ENCODE data around the gene STIM1.
"Not testable (repeated sequence)": the region's sequence is repeated elsewhere in the genome, so short reads cannot be mapped to it uniquely, and the experiment has no call there.

Gene STIM1

DNA sequence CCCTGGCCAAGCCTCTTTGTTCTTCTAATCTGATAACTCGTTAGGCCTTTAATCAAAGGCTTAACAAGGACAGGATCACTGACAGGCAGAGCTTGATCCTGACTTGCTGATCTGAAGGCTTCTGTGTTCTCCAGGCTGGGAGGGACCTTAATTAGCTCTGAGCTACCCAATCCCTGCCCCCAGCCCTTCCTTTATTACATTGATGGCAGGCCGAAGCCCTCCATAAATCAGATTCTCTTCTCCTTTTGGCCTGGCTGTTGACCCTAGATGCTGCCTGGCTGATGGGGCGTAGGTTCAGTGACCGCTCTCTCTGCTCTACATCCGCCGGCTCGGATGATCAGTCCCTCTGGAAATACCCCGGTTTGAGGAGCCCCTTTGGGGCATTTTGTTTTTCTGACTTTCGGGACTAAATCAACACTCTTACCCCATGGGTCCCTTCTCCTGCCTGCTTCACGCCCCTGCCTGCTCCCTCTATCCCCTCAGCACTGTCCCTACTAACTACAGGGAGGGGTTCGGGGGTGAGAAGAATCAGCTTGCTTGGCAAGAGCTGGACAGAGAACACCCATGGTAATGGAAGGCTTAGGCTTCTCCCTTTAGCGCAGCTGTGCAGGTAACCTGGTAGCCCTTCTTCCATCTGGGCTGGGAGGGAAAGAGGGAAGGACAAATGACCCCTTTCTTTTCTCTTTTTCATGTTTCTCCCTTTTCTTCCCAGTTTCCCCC lies 229.1 kb downstream of the STIM1 start:
- DNase-seq: no peak

DNA sequence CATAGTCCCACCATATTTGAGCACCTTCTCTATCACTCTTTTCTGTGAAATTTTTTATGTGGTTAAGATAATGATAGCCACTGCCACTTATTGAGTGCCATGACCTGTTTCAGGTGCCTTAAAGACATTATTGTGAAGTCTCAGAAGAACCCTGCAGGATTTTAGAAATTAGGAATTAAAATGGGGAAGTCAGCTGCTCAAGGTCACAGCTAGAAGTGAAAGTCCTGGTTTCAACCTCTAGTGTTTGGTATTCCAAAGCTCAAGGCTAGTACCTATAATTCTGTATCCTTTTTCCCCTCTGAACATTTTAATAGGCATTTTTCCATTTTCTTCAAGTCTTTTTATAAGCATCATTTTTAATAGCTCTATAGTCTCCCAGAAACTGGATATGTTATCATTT lies 230.1 kb downstream of the STIM1 start:
- DNase-seq: no peak

DNA sequence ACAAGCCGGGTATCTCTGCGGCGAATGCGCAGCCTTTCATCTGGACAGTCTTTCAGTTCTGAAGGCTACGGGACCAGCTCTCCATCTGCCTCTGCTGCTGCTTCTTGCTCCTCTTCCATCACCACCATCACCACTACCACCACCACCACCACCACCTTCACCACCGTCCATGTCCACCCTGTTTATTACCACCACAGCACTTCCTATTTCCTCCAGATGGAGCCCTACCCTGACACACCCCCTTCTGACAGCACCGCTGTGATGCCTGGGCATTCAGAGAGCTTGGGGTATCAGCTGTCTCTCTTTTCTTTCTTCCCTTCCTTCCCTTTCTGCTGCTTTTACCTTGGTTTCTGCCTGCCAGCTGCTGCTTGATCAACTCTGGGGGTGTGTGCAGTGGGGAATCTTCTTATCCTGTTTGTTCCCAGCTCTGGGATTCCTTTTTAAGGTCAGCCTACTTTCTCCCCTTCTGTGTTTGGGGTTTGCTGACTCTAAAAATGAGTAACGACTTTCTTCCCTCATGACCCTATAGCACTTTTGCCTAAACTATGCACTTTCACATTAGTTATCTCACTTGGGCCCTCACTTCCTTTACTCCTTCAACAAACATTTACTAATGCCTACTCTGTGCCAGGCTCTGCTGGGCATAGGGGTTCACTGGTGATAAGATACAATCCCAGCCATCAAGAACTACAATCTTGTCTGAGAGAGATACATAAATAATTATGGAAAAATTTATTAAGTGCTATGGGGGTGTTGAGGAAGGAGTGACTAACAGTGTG lies 231.3 kb downstream of the STIM1 start:
- no peak for DNase-seq

DNA sequence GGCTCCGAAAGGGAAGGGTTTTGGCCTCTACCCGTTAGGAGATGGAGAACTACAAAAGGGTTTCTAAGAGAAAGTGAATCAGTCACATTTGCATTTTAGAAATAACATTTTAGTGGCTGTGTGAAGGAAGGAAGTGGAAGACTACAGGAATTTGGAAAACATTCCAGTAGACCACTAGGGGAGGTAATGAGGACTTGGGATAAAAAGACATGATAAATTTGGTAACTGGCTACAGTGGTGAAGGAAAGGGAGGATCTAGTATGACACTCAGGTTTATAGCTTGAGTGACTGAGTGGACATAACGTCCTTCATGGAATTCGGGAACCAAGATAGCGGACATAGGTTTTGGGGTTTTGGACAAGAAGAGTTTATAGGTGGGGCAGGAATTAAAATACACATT lies 232.1 kb downstream of the STIM1 start:
- no peak for DNase-seq

DNA sequence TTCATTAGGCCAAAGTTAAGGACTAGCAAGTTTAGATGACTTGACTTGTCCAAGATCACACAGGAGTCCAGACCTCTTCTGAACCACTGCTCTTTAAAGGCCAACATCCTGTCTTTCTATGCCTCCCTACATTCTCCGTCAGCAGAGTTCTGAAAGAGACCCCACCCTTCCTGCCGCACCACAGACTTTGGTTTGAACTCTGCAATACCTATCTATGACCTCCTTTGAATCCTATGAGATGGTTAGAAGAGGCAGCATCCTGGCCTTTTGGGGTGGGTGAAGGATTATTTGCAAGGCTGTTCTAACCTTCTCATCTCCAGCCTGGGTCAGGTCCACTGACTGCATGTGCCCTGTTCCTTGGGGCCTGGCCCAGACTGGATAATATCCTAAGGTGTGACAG lies 234.8 kb downstream of the STIM1 start:
- DNase-seq: peak; percentile 40

DNA sequence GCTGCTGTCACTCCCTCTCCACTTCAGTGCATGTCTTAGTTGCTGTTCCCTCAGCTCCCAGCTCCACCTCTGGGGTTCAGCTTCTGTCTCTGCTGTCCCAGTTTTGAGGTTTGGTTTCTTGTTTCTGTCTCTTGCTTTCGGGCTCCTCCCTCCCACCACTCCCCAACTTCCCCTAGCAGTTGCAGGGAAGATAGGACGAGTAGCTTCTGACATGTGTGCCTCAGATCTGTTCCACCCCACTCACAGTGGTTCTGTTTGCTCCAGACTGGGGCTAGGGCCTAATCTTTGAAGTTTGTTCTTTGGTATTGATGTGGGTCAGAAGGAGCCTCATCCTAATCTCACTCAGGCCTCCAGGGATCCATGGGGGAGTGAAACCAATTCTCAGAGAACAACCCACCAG lies 236.6 kb downstream of the STIM1 start:
- no peak for DNase-seq

DNA sequence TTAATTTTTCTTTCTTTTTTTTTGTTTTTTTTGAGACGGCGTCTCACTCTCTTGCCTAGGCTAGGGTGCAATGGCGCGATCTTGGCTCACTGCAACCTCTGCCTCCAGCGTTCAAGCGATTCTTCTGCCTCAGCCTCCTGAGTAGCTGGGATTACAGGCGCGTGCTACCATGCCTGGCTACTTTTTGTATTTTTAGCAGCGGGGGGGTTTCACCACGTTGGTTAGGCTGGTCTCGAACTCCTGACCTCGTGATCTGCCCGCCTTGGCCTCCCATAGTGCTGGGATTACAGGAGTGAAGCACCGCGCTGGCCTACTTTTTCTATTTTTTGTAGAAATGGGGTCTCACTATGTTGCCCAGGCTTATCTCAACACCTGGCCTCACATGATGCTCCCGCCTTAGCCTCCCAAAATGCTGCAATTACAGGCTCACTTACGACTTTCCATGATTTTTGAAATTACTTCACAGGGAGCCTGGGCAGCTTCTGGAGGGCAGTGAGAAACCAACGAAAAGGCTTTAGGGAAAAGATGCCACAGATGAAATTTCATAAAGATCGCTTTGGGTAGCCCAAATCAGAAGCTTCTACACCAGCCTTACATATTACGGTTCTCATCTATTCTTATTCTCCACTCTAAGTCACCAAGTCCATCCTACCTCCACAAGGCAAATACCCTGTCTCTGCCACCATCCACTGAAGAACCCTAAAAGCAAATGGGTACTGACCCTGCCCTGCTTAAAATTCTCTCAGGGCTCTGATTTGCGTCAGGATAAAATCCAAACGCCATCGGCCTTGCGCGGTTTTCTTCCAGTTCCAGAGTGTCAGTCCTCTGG lies 238.3 kb downstream of the STIM1 start:
- no peak for DNase-seq

DNA sequence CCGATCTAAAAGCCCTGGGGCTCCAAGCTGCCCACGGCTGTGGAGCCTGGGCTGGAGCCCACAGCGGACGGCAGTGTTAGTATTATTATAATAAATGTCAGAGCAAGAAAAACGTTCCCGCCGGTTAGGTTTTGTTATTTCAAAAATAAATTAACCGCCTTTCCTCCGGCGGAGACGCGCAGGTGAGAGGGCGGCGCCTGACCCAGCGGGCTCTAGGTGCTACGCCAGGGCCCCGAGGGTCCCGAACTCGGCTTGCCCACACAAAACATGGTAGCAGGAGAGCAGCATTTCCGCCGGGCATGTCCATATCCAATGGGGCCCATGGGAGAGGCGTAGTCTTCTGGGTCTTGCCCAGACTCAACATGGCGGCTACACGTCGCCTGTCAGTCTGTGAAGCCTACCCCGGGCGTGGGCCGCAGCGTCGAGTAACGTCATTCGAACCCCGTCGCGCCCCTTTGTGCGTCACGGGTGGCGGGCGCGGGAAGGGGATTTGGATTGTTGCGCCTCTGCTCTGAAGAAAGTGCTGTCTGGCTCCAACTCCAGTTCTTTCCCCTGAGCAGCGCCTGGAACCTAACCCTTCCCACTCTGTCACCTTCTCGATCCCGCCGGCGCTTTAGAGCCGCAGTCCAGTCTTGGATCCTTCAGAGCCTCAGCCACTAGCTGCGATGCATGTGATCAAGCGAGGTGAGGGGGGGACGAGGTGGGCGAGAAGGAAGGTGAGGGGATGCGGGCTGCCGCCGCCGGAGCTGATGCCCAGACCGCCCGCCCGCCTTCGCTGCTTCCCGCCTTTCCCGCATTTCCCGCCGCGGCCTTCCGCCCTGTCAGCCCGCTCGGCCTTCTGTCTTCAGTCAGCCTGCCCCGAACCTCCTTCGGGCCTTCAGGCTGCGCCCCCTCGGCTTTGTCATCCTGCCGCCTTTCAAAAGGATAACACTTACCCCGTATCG lies 239.2 kb downstream of the STIM1 start, which contains the start of gene RRM1:
RRM1 (plus strand) TSS at position 452 of the 944 bp plus-strand sequence; CDS start at position 666, 214 bp downstream.
- peak; percentile 86 for DNase-seq

DNA sequence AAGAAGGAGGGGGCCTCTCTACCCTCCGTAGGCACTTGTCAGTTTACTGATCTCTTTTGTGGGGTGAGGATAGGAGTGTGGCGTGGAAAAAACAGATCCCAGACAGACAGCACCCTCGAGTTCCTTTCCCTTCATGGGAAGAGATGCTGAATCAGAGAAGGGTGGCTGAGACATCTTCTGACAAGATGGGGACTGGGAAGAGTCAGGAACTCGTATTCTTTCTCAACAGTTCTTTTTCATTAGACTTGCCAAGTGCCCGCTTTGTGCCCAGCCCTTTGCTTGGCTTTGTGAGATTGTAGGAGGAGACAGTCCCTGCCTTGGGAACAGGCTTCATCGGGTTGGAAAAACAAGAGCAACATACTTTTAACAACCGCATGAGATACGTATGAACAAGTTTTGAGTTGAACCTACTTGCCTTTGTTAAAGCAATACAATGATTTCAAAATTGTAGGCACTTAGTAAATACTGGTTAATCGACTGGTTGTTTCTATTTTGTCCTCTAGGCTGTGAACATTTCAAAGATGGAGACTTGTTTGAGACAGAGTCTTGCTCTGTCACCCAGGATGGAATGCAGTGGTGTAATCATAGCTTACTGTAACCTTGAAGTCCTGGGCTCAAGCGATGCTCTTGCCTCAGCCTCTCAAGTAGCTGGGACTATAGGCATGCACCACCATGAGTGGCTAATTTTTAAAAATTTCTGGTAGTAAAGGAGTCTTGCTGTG lies 240.2 kb downstream of the STIM1 start:
- DNase-seq: no peak

DNA sequence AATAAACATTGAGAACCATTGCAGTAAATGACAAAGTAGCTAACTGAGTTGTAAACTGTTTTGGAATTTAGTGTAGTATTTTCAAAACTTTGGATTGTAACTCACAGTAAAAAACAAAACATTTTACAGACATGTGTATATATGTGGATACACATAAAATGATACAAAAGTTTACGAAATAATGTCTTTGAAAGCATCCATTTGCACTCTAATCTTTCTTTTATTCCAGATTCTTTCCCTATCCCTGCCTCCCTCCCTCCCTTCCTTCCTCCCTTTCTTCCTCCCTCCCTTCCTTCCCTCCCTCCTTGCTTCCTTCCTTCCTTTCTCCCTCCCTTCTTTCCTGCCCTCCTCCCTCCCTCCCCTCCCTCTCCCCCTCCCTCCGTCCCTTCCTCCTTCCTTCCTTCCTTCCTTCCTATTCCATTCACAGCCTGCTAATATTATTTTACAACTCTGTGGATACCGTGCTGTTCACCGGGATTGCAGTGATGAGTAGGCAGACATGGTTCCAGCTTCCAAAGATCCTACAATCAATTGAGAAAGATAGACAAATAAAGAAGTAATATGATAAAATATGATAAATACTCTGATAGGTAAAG lies 242.7 kb downstream of the STIM1 start:
- no peak for DNase-seq

DNA sequence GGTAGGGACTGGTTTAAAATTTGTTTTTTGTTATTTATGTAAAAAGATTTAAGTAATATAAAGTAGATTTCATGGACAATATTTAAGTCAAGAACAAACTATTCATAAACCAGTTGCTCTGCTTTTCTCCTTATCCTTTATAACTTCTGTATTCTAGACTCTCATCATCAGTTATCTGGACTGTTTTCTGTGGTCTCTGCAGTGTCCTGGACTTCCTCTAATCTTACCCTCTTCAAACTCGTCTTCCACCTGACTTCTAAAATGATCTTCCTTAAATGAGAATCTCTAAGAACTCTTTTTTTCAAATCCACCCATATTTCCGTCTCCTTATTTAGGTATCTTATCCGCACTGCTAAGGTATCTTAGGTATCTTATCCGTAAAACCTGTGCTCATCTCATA lies 247.2 kb downstream of the STIM1 start:
- no peak for DNase-seq

DNA sequence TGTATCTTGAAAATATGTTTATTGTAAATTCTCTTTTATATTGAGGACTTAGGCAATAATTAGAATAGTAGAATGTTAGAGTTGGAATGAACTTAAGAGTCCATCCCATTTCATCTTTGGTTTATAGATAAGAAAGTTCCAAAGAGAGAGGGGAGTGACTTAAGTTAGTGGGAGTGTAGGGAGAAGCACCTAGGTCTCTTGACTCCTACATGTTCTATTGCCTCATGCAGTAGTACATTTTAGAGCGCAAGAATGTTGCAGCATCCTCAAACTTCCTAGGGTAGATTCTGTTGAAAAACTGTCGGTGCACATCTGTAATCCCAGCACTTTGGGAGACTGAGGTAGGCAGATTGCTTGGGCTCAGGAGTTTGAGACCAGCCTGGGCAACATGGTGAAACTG lies 247.8 kb downstream of the STIM1 start:
- no peak for DNase-seq

DNA sequence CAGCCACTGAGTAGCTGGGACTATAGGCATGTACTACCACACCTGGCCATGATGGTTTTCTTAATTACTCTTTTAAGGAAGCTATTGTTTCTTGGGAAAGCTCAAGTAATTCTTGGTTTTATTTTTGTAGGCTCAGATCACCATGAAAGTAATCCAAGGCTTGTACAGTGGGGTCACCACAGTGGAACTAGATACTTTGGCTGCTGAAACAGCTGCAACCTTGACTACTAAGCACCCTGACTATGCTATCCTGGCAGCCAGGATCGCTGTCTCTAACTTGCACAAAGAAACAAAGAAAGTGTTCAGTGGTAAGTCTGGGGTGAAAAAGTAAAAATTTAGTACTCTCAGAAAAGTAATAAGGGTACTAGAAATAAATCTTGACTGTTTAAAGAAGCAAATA lies 250.5 kb downstream of the STIM1 start:
- DNase-seq: no peak

DNA sequence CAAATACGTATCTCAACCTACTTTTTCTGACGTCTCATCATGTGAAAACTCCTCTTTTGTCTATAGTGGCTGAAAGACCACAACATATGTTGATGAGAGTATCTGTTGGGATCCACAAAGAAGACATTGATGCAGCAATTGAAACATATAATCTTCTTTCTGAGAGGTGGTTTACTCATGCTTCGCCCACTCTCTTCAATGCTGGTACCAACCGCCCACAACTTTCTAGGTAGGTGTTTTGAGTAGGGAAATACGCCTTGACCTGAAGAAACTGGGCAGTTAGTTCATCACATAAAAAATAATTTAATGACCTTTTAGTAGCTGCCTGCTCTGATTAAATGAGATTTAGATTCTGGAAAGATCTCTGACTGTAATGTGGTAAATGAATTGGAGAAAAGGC lies 256.4 kb downstream of the STIM1 start:
- DNase-seq: no peak

DNA sequence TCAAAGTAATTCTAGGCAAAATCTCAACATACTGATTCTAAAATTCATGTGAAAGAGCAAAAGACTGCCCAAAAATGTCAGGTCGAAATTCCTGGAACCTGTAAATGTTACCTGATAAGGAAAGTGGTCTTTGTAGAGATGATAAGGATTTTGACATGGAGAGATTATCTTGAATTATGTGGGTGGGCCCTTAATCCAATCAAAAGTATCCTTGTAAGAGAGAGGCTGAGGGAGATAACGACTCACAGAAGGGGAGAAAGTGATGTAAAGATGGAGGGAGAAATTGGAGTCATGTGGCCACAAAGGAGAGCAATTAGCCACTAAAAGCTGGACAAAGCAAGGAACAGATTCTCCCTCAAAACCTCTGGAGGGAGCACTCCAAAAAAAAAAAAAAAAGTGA lies 259.7 kb downstream of the STIM1 start:
- DNase-seq: no peak

DNA sequence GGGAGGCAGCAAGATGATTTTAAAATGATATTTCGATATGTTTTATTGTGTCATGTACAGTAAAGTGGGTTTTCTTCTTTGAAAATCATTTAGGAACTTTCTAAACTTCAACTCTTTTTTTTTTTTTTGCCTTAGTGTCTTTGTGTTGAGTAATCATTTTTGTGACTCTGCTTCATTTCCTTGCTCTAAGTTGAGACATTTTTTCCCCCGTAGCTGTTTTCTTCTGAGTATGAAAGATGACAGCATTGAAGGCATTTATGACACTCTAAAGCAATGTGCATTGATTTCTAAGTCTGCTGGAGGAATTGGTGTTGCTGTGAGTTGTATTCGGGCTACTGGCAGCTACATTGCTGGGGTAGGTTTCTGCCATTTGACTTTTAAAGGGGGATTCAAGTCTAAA lies 262.6 kb downstream of the STIM1 start:
- no peak for DNase-seq

DNA sequence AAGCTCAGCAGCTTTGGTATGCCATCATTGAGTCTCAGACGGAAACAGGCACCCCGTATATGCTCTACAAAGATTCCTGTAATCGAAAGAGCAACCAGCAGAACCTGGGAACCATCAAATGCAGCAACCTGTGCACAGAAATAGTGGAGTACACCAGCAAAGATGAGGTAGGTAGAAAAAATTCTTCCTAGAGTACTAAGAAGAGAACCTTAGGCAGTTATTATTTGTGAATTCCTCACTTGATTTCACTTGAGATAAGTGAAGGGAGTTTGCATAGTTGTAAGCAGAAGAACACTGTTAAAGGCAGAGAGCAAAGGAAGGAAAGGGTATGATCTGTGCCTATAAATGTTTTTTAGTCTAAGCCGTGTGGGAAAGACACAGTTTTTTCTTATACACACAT lies 267.8 kb downstream of the STIM1 start:
- DNase-seq: no peak

DNA sequence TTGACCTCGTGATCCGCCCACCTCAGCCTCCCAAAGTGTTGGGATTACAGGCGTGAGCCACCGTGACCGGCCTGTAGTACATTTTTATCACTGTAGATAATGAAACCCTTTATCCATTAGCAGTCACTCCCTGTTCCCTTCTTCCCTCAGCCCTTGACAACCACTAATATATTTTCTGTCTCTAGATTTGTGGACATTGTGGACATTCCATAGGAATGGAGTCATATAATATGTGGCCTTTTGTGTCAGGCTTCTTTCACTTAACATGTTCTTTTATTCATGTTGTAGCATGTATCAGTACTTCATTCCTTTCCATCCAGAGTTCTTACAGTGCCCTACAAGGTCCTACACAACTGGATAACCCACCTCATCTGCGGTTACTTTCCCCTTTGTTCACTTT lies 269.7 kb downstream of the STIM1 start:
- DNase-seq: no peak

DNA sequence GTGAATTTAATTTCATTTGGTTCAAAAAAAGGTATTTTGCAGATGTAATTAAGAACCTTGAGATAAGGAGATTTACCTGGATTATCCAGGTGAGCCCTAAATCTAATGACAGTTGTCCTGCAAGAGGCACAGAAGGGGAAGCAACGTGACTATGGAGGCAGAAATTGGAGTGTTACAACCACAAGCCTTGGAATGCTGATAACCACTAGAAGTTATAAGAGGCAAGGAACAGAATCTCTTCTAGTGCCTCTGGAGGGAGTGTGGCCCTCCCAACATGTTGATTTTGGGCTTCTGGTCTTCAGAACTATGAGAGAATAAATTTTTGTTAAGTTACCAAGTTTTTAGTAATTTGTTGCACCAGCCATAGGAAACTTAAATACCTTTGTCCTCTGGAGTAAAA lies 271.9 kb downstream of the STIM1 start:
- DNase-seq: no peak

DNA sequence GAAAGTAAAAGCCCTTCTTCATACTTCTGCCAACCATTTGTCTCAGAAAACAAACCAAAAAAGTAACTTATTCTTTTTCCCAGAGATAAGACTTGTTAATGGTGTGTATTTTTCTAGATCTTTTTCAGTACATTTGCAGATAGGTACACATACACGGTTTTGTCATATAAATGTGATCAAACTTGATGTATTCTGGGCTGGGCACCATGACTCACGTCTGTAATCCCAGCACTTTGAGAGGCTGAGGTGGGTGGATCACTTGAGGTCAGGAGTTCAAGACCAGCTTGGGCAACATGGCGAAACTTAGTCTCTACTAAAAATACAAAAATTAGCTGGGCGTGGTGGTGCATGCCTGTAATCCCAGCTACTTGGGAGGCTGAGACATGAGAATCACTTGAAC lies 274.8 kb downstream of the STIM1 start:
- DNase-seq: not testable (repeated sequence)

DNA sequence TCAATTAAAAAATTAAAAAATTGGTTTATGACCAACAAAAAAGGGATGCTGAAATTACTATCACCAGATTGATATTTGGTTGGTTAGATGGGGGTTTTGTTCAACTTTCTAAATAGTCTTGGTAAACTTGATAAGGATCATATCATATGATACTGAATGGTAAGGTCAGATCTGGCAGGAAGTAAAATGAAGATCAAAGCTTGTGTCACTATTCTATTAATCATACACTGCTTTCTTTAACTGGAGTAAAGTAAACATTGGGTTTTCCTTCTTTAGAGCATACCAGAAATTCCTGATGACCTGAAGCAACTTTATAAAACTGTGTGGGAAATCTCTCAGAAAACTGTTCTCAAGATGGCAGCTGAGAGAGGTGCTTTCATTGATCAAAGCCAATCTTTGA lies 279.3 kb downstream of the STIM1 start:
- no peak for DNase-seq

Data from activated gamma-delta T cell treated with Interleukin-2 at 50 U/mL for 16 hours (primary cell).